Esophagus muscularis mucosa (tissue), 4 donors: ENCODE measurements around the gene TRAPPC6A. TPM values are rescaled to one million over a fixed set of nuclear protein-coding genes. Genes with fewer than 3 reads are reported as not detected.
A peak's percentile ranks its signal among the peaks of the same experiment; 100 is the strongest.

Experiments used
- DNase-seq: peaks from one replicate; pipeline ENCODE4 v3.0.0-alpha.2; 2017; ENCODE audit errors: extremely low spot score
- H3K27ac ChIP-seq, 4 donors: fragments of 200-600 bp; sonication (generic); replicated peaks in 1 of 4; 1 replicate in 3 of 4; 2 replicates in 1 of 4; pipeline ENCODE4 v1.5.1; 2016 to 2019; ENCODE audit warnings: mild to moderate bottlenecking in 1 of 4
- H3K27me3 ChIP-seq, 4 donors: fragments of 200-600 bp; sonication (generic); one replicate each; pipeline versions ENCODE4 v1.5.1 to v1.6.0; 2016 to 2019
- H3K36me3 ChIP-seq, 4 donors: fragments of 200-600 bp; sonication (generic); one replicate each; pipeline ENCODE4 v1.5.1; 2016 to 2019
- H3K4me1 ChIP-seq, 4 donors: fragments of 200-600 bp; sonication (generic); one replicate each; pipeline ENCODE4 v1.5.1; 2016 to 2019
- H3K4me3 ChIP-seq, 4 donors: fragments of 200-600 bp; sonication (generic); 1 replicate in 2 of 4; 2 replicates in 2 of 4; pipeline ENCODE4 v1.5.1; 2016 to 2019; ENCODE audit warnings: mild to moderate bottlenecking in 4 of 4, moderate library complexity in 1 of 4
- H3K9me3 ChIP-seq, 4 donors: fragments of 200-600 bp; sonication (generic); 1 replicate in 3 of 4; 2 replicates in 1 of 4; pipeline ENCODE4 v1.5.1; 2016 to 2019
- CTCF ChIP-seq, 3 experiments: fragments of 200-600 bp in 2 of 3; fragments of 450-650 bp in 1 of 3; sonication (generic) in 2 of 3; IDR thresholded peaks; one replicate each; pipeline ENCODE4 v1.5.1; 2017 to 2019; ENCODE audit warnings: antibody characterized with exemption in 3 of 3, mild to moderate bottlenecking in 2 of 3, moderate library complexity in 1 of 3
- EP300 ChIP-seq: sonication (generic); formaldehyde crosslinking; IDR thresholded peaks from one replicate; pipeline ENCODE4 v1.6.1; 2017; ENCODE audit warnings: antibody characterized with exemption
- POLR2A ChIP-seq: fragments of 450-650 bp; IDR thresholded peaks from one replicate; pipeline ENCODE4 v1.6.1; 2017; ENCODE audit warnings: antibody characterized with exemption, moderate library complexity, mild to moderate bottlenecking, low read depth
- POLR2AphosphoS5 ChIP-seq, 2 donors: sonication (generic); formaldehyde crosslinking; IDR thresholded peaks; one replicate each; pipeline ENCODE4 v1.6.1; 2017; ENCODE audit warnings: antibody characterized with exemption in 2 of 2
- whole genome bisulfite sequencing: methylation state at CpG from one replicate; pipeline ENCODE4 v1.1.5; 2018; 5-methylcytosine and 5-hydroxymethylcytosine counted together
- intact Hi-C: fragments of 100-400 bp; cut with DNase I; formaldehyde crosslinking; loops from one replicate; pipeline ENCODE4 v1.15.1; 2023
- total RNA-seq, 4 donors: library from RNA; depleted of rRNA; stranded (reverse); fragments of >200 nt; gene quantifications; one replicate each; pipeline versions ENCODE4 v1.1.0 to v1.2.1, GENCODE V29; 2016

TRAPPC6A gene
- total RNA-seq, 4 donors from 2014 or later, result 18.3 to 27.0 (median 19.4) TPM

- DNase-seq, result no peak
- Histone ChIP-seq H3K27me3 (no peaks in the 10 kb centered on the region), H3K9me3 (no peaks in the 10 kb centered on the region), H3K27ac (peak overlapping the region in 1 of 4 donors; percentile 37), H3K4me1 (peaks cover 19 to 23% (median 21%) of the 10 kb centered on the region in 4 donors), H3K36me3 (peaks cover 0 to 6% (median 0%) of the 10 kb centered on the region in 4 donors), H3K4me3 (no peak overlapping the region)
- intact Hi-C loops, result no loop called here
- WGBS, result 52% methylated on average over 7 of the region's 7 CpGs
- no peak for TF ChIP-seq CTCF (IDR thresholded peaks at IDR 0.05)
- TF ChIP-seq POLR2AphosphoS5 (IDR thresholded peaks at IDR 0.05), result peak in 1 of 2 donors; percentile 39
- no peak for TF ChIP-seq POLR2A
- no peak for TF ChIP-seq EP300
These were observed 6.8 kb downstream of the TRAPPC6A start for GRCh38 chr19:45171211-45171623.

- no peak for DNase-seq
- Histone ChIP-seq H3K27ac (no peak overlapping the region), H3K4me1 (peaks cover 19 to 24% (median 21%) of the 10 kb centered on the region in 4 donors), H3K4me3 (no peak overlapping the region), H3K27me3 (no peaks in the 10 kb centered on the region), H3K9me3 (no peaks in the 10 kb centered on the region), H3K36me3 (peaks cover 0 to 6% (median 0%) of the 10 kb centered on the region in 4 donors)
- TF ChIP-seq EP300 (no peak), POLR2AphosphoS5 (IDR thresholded peaks at IDR 0.05) (no peak), CTCF (IDR thresholded peaks at IDR 0.05) (no peak), POLR2A (no peak)
- 79% methylated on average over 14 of the region's 21 CpGs for WGBS
- intact Hi-C loops, result no loop called here
These were observed 7.6 kb downstream of the TRAPPC6A start for GRCh38 chr19:45170146-45171106.

GRCh38 chr19:45169602-45170001 is 8.4 kb downstream of the TRAPPC6A start:
- H3K36me3 ChIP-seq, result peaks cover 0 to 6% (median 0%) of the 10 kb centered on the region in 4 donors
- no peak overlapping the region for H3K4me3 ChIP-seq
- intact Hi-C loops, result no loop called here
- no peak overlapping the region for H3K27ac ChIP-seq
- no peak for DNase-seq
- peaks cover 25 to 32% (median 26%) of the 10 kb centered on the region in 4 donors for H3K4me1 ChIP-seq
- TF ChIP-seq EP300 (no peak), CTCF (IDR thresholded peaks at IDR 0.05) (no peak), POLR2A (no peak), POLR2AphosphoS5 (IDR thresholded peaks at IDR 0.05) (no peak)
- 100% methylated on average over 4 of the region's 10 CpGs for WGBS
- no peaks in the 10 kb centered on the region for H3K9me3 ChIP-seq
- H3K27me3 ChIP-seq, result no peaks in the 10 kb centered on the region

- Histone ChIP-seq H3K4me1 (peaks cover 30 to 37% (median 33%) of the 10 kb centered on the region in 4 donors), H3K36me3 (peaks cover 0 to 6% (median 0%) of the 10 kb centered on the region in 4 donors), H3K9me3 (no peaks in the 10 kb centered on the region), H3K4me3 (no peak overlapping the region), H3K27ac (no peak overlapping the region), H3K27me3 (no peaks in the 10 kb centered on the region)
- DNase-seq, result no peak
- intact Hi-C loops, result no loop called here
- TF ChIP-seq EP300 (no peak), CTCF (IDR thresholded peaks at IDR 0.05) (no peak), POLR2AphosphoS5 (IDR thresholded peaks at IDR 0.05) (no peak), POLR2A (no peak)
- 90% methylated on average over 6 of the region's 16 CpGs for WGBS
These were observed 9.2 kb downstream of the TRAPPC6A start for GRCh38 chr19:45168767-45169351.
